GM13977 (cell line): ENCODE measurements around the gene SEL1L2.

Experiments used
- DNase-seq: peaks from one replicate; pipeline ENCODE4 v3.0.0; 2012; ENCODE audit warnings: low spot score
- CTCF ChIP-seq: IDR thresholded peaks from 2 replicates; pipeline ENCODE4 v1.5.1; 2012; ENCODE audit warnings: mild to moderate bottlenecking, control low read depth; ENCODE audit not compliant: insufficient read depth; ENCODE audit errors: extremely low read depth, missing control alignments
- in situ Hi-C: fragments of 300-500 bp; cut with MboI; formaldehyde crosslinking; loops from one replicate; pipeline ENCODE4 v1.12.0; 2022; ENCODE audit warnings: low sequenced_read_pairs, low pct_unique_long_range_greater_than_20kb, mixed read lengths, inconsistent platforms; ENCODE audit not compliant: unreplicated experiment

Gene SEL1L2

GRCh38 chr20:13822459-13822858, 168.0 kb downstream of the SEL1L2 start:
- DNase-seq: no peak
- in situ Hi-C loops: loop anchor here (25.0 kb wide), 1 partner anchor 240 kb away; no protein-coding TSS in a partner anchor
- no peak for TF ChIP-seq CTCF

DNA sequence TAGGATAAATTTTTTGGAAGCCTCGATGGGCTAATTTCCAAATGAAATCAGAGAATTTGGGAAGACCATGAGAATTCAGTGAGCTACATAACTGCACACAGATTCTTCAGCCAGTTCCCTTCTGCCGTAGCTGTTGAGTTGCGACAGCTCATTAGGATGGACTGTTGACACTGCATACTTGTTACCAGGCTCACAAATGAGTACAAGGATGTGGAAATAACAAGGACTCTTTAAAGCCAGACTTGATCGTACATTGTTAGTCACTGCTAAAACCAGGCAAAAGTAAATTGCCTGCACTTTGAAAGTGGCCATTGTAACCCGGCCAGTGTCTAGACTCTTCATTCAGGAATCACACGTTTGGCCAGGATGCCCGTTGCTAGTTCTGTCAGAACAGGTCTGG, 168.5 kb downstream of the SEL1L2 start:
- no peak for DNase-seq
- in situ Hi-C loops: loop anchor here (25.0 kb wide), 1 partner anchor 240 kb away; no protein-coding TSS in a partner anchor
- no peak for TF ChIP-seq CTCF

GRCh38 chr20:13819885-13820645, 170.3 kb downstream of the SEL1L2 start:
- peak; percentile 65 for DNase-seq
- TF ChIP-seq CTCF: peak; percentile 47
- in situ Hi-C loops: loop anchor here (25.0 kb wide), 1 partner anchor 242 kb away; no protein-coding TSS in a partner anchor

DNA sequence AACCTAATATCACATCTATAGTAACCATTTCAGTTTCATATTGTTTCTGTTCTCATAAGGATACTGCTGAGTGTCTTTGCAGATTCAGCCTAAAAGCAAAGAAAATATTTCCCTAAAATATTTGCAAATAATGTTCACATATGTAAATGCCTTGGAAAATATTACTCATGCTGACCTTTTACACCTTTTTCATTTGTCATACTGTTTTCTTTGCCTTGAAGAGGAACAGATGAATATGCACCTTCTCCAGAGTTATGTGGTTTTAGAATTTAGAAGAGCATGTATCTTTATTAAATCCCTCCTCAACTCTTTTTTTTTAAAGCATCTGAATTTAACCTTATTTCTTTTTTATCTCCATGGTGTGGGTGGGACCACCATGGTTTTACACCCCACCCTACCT, 173.1 kb downstream of the SEL1L2 start:
- in situ Hi-C loops: loop anchor here (25.0 kb wide), 1 partner anchor 245 kb away; no protein-coding TSS in a partner anchor
- no peak for DNase-seq
- no peak for TF ChIP-seq CTCF

DNA sequence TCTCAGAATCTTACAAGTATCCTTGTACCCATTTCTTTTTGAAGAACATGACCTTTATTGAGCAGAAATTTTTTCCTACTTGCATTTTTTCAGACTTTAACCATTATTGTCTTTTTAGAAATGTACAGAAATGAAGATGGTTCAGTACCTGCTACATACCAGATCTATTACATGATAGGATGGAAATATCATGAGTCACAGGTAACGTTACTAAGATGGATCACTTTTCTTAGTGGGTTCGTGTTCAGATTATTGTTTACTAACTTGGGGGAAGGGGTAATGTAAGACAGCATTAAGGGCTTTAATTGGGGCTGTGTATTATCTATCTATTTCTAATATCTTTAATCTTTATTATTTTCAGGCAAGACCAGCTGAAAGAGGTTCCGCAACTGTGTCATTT, 173.7 kb downstream of the SEL1L2 start:
- DNase-seq: no peak
- in situ Hi-C loops: loop anchor here (25.0 kb wide), 1 partner anchor 246 kb away; no protein-coding TSS in a partner anchor
- no peak for TF ChIP-seq CTCF

- TF ChIP-seq CTCF: no peak
- no peak for DNase-seq
- in situ Hi-C loops: loop anchor here (25.0 kb wide), 1 partner anchor 248 kb away; no protein-coding TSS in a partner anchor
These were observed 175.7 kb downstream of the SEL1L2 start for GRCh38 chr20:13814672-13815071.
